NB4 (cell line): ENCODE results near the gene TSPO.

Source experiments
- CTCF ChIP-seq: IDR thresholded peaks from one replicate; pipeline ENCODE4 v1.5.1; 2012; ENCODE audit warnings: low read depth, low read length
- MYC ChIP-seq: IDR thresholded peaks from 2 replicates; pipeline ENCODE4 v1.6.1; 2011; ENCODE audit warnings: low read depth, low read length
- POLR2A ChIP-seq: IDR thresholded peaks from 2 replicates; pipeline ENCODE4 v1.6.1; 2011; ENCODE audit warnings: mild to moderate bottlenecking; ENCODE audit not compliant: insufficient read length; ENCODE audit errors: extremely low read depth

DNA sequence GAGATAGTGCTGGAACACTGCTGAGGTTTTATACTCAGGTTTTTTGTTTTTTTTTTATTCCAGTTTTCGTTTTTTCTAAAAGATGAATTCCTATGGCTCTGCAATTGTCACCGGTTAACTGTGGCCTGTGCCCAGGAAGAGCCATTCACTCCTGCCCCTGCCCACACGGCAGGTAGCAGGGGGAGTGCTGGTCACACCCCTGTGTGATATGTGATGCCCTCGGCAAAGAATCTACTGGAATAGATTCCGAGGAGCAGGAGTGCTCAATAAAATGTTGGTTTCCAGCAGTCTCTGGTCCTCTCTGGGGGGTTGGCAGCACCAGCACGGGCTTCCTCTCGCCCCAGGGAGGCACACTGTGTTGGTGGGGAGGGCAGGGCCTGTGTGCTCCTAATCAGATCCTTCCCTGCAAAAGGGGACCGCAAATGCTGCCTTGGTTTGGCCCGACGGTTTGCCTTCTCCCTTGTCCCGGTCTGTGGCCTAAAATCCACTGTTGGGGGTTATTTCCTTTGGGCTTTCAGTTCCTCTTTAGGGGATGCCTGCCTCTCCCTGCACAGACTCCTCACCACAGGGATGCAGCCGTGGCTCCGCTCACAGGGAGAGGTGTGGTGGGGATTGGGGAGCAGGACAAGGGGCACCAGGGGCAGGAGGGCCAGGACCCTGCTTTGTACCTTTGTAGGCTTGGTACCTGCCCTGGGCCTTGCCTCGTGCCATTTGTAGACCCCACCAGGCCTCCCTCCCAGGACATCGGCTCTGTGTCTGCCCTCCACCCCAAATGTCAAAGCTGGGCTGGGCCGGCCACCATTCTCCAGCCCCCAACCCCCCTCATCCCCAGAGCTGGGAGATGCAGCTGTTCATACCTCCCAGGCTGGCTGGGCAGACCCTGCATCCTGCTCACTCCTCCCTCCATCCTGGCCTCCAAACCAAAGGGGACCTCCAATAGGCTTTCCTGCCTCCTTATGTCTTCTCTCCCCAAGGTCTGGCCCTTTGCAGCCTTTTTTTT lies 21.6 kb upstream of the TSPO start:
- TF ChIP-seq CTCF, result no peak
- TF ChIP-seq POLR2A, result no peak
- no peak for TF ChIP-seq MYC
